DND-41 (cell line): ENCODE data around the gene ANKRD39.

ENCODE experiments used
- CTCF ChIP-seq: IDR thresholded peaks from 2 replicates; pipeline ENCODE4 v1.5.1; 2012; ENCODE audit warnings: borderline replicate concordance, low read length, moderate library complexity, mild to moderate bottlenecking; ENCODE audit not compliant: poor library complexity, severe bottlenecking; ENCODE audit errors: extremely low read depth
- EZH2 ChIP-seq: IDR thresholded peaks from 3 replicates; pipeline ENCODE4 v1.6.1; 2012; ENCODE audit warnings: borderline replicate concordance, low read depth, mild to moderate bottlenecking, moderate library complexity, low read length, inconsistent platforms; ENCODE audit not compliant: severe bottlenecking

GRCh38 chr2:96876269-96877041, 18.6 kb upstream of the ANKRD39 start:
- no peak for TF ChIP-seq CTCF
- no peak for TF ChIP-seq EZH2
